Caki2 (cell line): ENCODE results near the gene DDX42. TPM values are rescaled to one million over a fixed set of nuclear protein-coding genes. Genes with fewer than 3 reads are reported as not detected.
A peak's percentile ranks its signal among the peaks of the same experiment; 100 is the strongest.

Experiments used
- DNase-seq: peaks from one replicate; pipeline ENCODE4 v3.0.0-alpha.2; 2015; ENCODE audit warnings: low read depth
- in situ Hi-C: cut with HindIII; loops from 2 replicates; pipeline ENCODE4 v1.10.0; 2016; ENCODE audit warnings: low sequenced_read_pairs, low pct_unique_long_range_greater_than_20kb, mixed read lengths
- total RNA-seq: library from RNA; depleted of rRNA; stranded (reverse); fragments of >200 nt; shearing (Covaris generic); gene quantifications from 2 replicates; pipeline ENCODE4 v1.2.3, GENCODE V29; 2014; ENCODE audit warnings: low replicate concordance

The DDX42 gene
- total RNA-seq, 1 experiment from 2014 or later: 18.5 TPM

GRCh38 chr17:63816123-63816522 lies 42.2 kb downstream of the DDX42 start:
- in situ Hi-C loops: loop anchor here (5.0 kb wide), 1 partner anchor 34 kb away; no protein-coding TSS in a partner anchor
- no peak for DNase-seq

GRCh38 chr17:63816669-63817068 lies 42.7 kb downstream of the DDX42 start:
- DNase-seq: no peak
- in situ Hi-C loops: loop anchor here (5.0 kb wide), 1 partner anchor 34 kb away; no protein-coding TSS in a partner anchor

GRCh38 chr17:63817736-63818385 lies 43.9 kb downstream of the DDX42 start:
- in situ Hi-C loops: loop anchor here (5.0 kb wide), 1 partner anchor 36 kb away; no protein-coding TSS in a partner anchor
- no peak for DNase-seq

DNA sequence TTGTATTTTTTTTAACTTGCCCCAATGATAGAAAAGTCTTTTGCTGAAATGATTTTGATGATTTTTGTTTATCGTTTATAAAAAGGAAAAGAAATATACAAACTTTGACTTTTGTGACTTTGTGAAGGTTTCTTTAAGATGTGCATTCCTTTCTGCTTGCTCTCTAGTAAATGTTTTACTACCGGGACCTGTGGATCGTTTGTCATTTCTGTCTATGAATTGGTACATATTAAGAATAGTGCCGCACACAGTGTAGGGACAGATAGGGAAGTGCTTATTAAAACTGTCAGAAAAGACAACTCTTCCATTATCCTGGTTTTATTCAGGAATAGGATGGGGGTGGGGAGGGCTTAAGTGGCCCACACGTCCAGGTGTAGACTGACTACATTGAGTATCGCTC lies 45.2 kb downstream of the DDX42 start:
- peak; percentile 57 for DNase-seq
- in situ Hi-C loops: loop anchor here (5.0 kb wide), 1 partner anchor 37 kb away; no protein-coding TSS in a partner anchor

GRCh38 chr17:63819585-63820537 lies 45.9 kb downstream of the DDX42 start:
- in situ Hi-C loops: loop anchor here (5.0 kb wide), 1 partner anchor 38 kb away; no protein-coding TSS in a partner anchor
- no peak for DNase-seq

- in situ Hi-C loops: no loop called here
- no peak for DNase-seq
These were observed 47.1 kb downstream of the DDX42 start for GRCh38 chr17:63820963-63821561.

GRCh38 chr17:63821804-63822203 lies 47.8 kb downstream of the DDX42 start:
- no peak for DNase-seq
- in situ Hi-C loops: no loop called here

DNA sequence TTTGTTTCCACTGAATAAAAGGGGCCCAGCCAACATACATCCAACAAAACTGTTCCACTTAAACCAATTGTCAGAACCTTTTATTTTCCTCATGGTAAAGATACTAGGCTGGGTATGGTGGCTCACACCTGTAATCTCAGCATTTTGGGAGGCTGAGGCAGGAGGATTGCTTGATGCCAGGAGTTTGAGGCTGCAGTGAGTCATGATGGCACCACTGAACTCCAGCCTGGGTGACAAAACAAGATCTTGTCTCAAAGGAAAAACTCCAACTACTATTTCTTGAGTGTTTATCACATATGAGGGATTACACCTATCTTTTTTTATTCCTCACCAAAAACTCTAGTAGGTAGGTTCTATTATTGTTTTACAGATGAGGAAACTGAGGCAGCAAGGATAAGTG lies 48.6 kb downstream of the DDX42 start:
- DNase-seq: no peak
- in situ Hi-C loops: no loop called here

GRCh38 chr17:63823659-63824331 lies 49.8 kb downstream of the DDX42 start:
- in situ Hi-C loops: no loop called here

GRCh38 chr17:63824362-63824761 lies 50.4 kb downstream of the DDX42 start:
- in situ Hi-C loops: no loop called here
- DNase-seq: no peak

More at GRCh38 chr17:63823659-63824331, 49.8 kb downstream of the DDX42 start:
- DNase-seq: no peak

DNA sequence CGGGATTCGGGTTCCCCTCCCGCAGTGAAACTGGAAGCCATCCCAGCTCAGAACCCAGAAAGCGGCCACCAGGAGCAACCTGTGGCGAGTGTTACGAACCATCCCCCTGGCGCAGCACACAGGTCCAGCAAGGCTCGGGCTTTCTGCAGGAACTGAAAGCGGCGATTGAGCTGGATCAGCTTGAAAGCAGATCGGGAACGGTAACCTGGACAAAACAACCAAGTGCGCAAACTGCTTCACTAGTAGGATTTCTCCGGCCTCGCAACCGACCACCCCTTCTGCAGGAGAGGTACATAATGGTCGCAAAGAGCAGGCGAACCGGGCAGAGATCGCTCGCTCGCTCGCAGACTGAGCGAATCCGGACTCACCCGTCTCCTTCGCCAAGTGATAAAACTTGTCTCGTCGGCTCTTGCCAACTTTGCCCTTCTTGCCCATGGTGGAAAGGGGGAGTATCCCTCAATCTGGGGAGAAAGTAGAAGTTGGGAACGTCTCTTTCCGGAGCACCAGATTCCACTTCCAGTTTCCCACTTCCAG lies 52.6 kb downstream of the DDX42 start:
- in situ Hi-C loops: no loop called here
- no peak for DNase-seq

GRCh38 chr17:63827002-63827800 lies 53.2 kb downstream of the DDX42 start, which contains the start of the genes FTSJ3 and PSMC5:
FTSJ3 (minus strand) TSS chr17:63827663; CDS start chr17:63826902, 761 bp downstream.
PSMC5 (plus strand) TSS chr17:63827431; CDS start chr17:63827491, 60 bp downstream.
- in situ Hi-C loops: no loop called here
- DNase-seq: peak; percentile 97

GRCh38 chr17:63827801-63828221 lies 53.8 kb downstream of the DDX42 start:
- DNase-seq: no peak
- in situ Hi-C loops: no loop called here

DNA sequence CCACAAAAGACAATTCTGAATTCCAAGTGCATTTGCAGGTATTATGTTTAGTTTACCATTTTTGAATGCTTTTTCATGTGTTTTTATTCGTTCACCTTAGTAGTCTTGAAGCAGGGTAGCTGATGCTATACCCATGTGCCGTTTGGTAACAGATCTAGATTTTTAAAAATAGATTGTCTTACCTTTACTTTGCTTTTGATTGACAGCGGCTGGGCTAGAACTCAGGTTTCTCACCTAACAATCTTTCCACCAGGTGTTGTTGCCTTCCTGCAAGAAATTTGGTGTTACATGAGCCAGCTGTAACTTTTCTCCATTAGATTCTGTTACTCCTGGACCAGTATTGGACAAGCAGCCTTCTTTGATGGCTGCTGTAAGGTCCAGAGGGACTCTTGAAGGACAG lies 55.0 kb downstream of the DDX42 start:
- DNase-seq: no peak
- in situ Hi-C loops: no loop called here

- no peak for DNase-seq
- in situ Hi-C loops: no loop called here
These were observed 56.3 kb downstream of the DDX42 start for GRCh38 chr17:63830278-63830677.

GRCh38 chr17:63830904-63831491 lies 57.0 kb downstream of the DDX42 start:
- in situ Hi-C loops: no loop called here
- no peak for DNase-seq

DNA sequence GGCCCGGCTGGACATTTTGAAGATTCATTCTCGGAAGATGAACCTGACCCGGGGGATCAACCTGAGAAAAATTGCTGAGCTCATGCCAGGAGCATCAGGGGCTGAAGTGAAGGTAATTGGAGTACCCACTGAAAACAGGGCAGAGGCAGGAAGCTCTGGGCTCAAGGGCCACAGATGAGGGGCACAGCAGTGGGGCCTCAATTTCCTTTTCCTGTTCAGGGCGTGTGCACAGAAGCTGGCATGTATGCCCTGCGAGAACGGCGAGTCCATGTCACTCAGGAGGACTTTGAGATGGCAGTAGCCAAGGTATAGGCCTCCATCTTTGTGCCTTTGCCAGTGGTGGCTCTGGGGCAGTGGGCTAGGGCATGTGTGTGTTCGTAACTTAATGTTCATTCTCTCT lies 57.5 kb downstream of the DDX42 start:
- in situ Hi-C loops: no loop called here
- DNase-seq: no peak
